ENCODE measurements around the gene SULT4A1. TPM values are rescaled to one million over a fixed set of nuclear protein-coding genes. Genes with fewer than 3 reads are reported as not detected.

The SULT4A1 gene
- total and polyA plus RNA-seq, 4 donors: 0.08 to 0.37 TPM; not detected in 2

DNA sequence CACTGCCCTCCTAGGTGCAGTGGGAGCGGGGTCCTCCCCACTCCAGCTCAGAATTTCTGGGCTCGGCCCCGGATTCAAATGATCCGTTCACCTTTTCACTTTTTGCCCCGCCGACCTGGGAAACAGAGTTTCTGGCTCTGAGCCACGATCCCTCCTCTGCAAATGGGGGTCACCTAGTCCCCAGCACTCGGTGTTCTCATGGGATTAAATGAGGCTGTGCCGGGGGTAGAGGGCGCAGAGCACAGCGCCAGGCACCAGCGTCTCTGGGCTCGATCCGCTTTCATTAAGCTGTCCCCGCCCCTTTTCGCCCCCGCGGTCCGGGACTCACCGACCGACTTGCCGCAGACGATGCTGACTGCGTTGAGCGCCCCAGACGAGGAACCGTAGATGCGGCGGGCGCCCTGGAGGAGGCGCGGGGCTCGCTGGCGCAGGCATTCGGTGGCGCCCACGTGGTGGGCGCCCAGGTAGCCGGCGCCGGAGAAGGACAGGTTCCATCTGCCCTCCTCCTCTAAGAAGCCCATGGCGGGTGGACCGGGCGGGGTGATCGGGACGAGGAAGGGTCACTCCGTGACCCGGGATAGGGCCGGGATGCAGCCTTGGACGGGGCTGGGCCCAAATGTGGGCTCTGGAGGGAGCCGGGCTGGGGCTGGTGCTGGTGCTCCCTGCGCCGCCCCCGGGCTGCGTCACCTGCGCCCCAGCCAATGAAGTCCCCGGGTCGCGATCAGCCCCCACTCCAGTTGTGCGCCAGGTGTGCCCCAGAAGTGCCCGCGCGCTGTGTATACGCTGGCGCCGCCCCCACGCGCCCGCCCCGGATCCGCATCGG, 29.3 kb upstream of the SULT4A1 start, which contains the start of gene PNPLA5:
Gene PNPLA5 (minus strand): TSS at position 654 of the 823 bp plus-strand sequence. CDS start 133 bp downstream, at position 521.
- H3K4me3 ChIP-seq (ENCODE audit: low read depth in 1 of 3, low read length in 3 of 3): peak within 1 kb of the TSS in 1 of 3 donors; percentile 28
- H3K4me1 ChIP-seq (ENCODE audit: control insufficient read depth in 4 of 4, insufficient read depth in 4 of 4, low read length in 3 of 4): peaks cover 0 to 10% (median 4%) of the 10 kb centered on the region in 4 donors
- 5% methylated on average over 72 of the region's 72 CpGs for WGBS
- no peaks in the 10 kb centered on the region for H3K36me3 ChIP-seq (ENCODE audit: control insufficient read depth in 4 of 4, insufficient read depth in 3 of 4, low read depth in 1 of 4, low read length in 3 of 4)
- no peak for DNase-seq (ENCODE audit: low spot score)
- TF ChIP-seq TAF1 (conservative IDR thresholded peaks at IDR 0.05) (no peak), NR2F2 (IDR thresholded peaks at IDR 0.05) (no peak), HNF4G (IDR thresholded peaks at IDR 0.05) (no peak), JUND (IDR thresholded peaks at IDR 0.05) (no peak), GABPA (IDR thresholded peaks at IDR 0.05 in 1 of 2, conservative IDR thresholded peaks at IDR 0.05 in 1 of 2) (no peak), SP1 (IDR thresholded peaks at IDR 0.05) (no peak), RAD21 (IDR thresholded peaks at IDR 0.05) (no peak), HNF4A (conservative IDR thresholded peaks at IDR 0.05) (no peak), RXRA (IDR thresholded peaks at IDR 0.05) (no peak), FOXA2 (IDR thresholded peaks at IDR 0.05) (no peak)
- TF ChIP-seq, protein P1, sequence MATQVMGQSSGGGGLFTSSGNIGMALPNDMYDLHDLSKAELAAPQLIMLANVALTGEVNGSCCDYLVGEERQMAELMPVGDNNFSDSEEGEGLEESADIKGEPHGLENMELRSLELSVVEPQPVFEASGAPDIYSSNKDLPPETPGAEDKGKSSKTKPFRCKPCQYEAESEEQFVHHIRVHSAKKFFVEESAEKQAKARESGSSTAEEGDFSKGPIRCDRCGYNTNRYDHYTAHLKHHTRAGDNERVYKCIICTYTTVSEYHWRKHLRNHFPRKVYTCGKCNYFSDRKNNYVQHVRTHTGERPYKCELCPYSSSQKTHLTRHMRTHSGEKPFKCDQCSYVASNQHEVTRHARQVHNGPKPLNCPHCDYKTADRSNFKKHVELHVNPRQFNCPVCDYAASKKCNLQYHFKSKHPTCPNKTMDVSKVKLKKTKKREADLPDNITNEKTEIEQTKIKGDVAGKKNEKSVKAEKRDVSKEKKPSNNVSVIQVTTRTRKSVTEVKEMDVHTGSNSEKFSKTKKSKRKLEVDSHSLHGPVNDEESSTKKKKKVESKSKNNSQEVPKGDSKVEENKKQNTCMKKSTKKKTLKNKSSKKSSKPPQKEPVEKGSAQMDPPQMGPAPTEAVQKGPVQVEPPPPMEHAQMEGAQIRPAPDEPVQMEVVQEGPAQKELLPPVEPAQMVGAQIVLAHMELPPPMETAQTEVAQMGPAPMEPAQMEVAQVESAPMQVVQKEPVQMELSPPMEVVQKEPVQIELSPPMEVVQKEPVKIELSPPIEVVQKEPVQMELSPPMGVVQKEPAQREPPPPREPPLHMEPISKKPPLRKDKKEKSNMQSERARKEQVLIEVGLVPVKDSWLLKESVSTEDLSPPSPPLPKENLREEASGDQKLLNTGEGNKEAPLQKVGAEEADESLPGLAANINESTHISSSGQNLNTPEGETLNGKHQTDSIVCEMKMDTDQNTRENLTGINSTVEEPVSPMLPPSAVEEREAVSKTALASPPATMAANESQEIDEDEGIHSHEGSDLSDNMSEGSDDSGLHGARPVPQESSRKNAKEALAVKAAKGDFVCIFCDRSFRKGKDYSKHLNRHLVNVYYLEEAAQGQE (IDR thresholded peaks at IDR 0.05): no peak
- TF ChIP-seq, protein P2, sequence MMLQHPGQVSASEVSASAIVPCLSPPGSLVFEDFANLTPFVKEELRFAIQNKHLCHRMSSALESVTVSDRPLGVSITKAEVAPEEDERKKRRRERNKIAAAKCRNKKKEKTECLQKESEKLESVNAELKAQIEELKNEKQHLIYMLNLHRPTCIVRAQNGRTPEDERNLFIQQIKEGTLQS (IDR thresholded peaks at IDR 0.05): no peak
- TF ChIP-seq, protein P3, sequence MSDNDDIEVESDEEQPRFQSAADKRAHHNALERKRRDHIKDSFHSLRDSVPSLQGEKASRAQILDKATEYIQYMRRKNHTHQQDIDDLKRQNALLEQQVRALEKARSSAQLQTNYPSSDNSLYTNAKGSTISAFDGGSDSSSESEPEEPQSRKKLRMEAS (IDR thresholded peaks at IDR 0.05): no peak
- H3K27me3 ChIP-seq (ENCODE audit: control insufficient read depth in 4 of 4, insufficient read depth in 4 of 4, low read length in 3 of 4): peaks cover 0 to 6% (median 1%) of the 10 kb centered on the region in 4 donors
- H3K9ac ChIP-seq (ENCODE audit: low read depth in 1 of 2, low read length in 2 of 2): no peak within 1 kb of the TSS
- H3K27ac ChIP-seq (ENCODE audit: low read depth in 1 of 2, low read length in 2 of 2): no peak within 1 kb of the TSS
- no peaks in the 10 kb centered on the region for H3K9me3 ChIP-seq (ENCODE audit: control insufficient read depth in 4 of 4, low read length in 3 of 4)

DNA sequence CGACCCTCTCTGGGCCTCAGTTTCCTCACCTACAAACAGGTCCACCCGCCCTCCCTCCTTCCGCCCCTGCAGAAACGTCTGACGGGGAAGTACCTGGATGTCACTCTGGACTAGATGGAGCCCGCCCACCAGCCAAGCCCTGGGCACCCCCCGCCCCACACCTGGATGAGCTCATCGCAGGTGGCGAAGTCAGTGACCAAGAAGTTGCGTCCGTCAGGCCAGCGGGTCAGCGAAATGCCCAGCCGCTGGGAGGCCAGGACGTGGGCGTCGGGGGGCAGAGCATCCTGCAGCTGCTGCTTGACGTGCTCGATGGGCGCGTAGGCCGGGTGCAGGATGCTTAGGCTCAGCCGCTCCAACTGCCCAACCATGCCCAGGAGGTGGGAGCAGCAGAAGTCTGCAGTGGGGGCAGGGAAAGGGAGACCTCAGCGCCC, 28.6 kb upstream of the SULT4A1 start:
- Histone ChIP-seq H3K36me3 (ENCODE audit: control insufficient read depth in 4 of 4, insufficient read depth in 3 of 4, low read depth in 1 of 4, low read length in 3 of 4) (no peaks in the 10 kb centered on the region), H3K4me1 (ENCODE audit: control insufficient read depth in 4 of 4, insufficient read depth in 4 of 4, low read length in 3 of 4) (peaks cover 0 to 10% (median 4%) of the 10 kb centered on the region in 4 donors), H3K4me3 (ENCODE audit: low read depth in 1 of 3, low read length in 3 of 3) (peak overlapping the region in 1 of 3 donors; percentile 28), H3K9me3 (ENCODE audit: control insufficient read depth in 4 of 4, low read length in 3 of 4) (no peaks in the 10 kb centered on the region), H3K27ac (ENCODE audit: low read depth in 1 of 2, low read length in 2 of 2) (no peak overlapping the region), H3K9ac (ENCODE audit: low read depth in 1 of 2, low read length in 2 of 2) (no peak overlapping the region), H3K27me3 (ENCODE audit: control insufficient read depth in 4 of 4, insufficient read depth in 4 of 4, low read length in 3 of 4) (peaks cover 0 to 6% (median 1%) of the 10 kb centered on the region in 4 donors)
- no peak for DNase-seq (ENCODE audit: low spot score)
- TF ChIP-seq FOXA2 (IDR thresholded peaks at IDR 0.05) (no peak), RAD21 (IDR thresholded peaks at IDR 0.05) (no peak), SP1 (IDR thresholded peaks at IDR 0.05) (no peak), TAF1 (conservative IDR thresholded peaks at IDR 0.05) (no peak), RXRA (IDR thresholded peaks at IDR 0.05) (no peak), JUND (IDR thresholded peaks at IDR 0.05) (no peak), FOXA1 (IDR thresholded peaks at IDR 0.05) (no peak), NR2F2 (IDR thresholded peaks at IDR 0.05) (no peak), EGR1 (IDR thresholded peaks at IDR 0.05; ENCODE audit: low read depth in 2 of 2) (no peak), GABPA (IDR thresholded peaks at IDR 0.05 in 1 of 2, conservative IDR thresholded peaks at IDR 0.05 in 1 of 2) (no peak), HNF4G (IDR thresholded peaks at IDR 0.05) (no peak), HNF4A (conservative IDR thresholded peaks at IDR 0.05) (no peak), ZBTB33 (IDR thresholded peaks at IDR 0.05) (no peak), YY1 (IDR thresholded peaks at IDR 0.05) (no peak)
- TF ChIP-seq, protein P4, sequence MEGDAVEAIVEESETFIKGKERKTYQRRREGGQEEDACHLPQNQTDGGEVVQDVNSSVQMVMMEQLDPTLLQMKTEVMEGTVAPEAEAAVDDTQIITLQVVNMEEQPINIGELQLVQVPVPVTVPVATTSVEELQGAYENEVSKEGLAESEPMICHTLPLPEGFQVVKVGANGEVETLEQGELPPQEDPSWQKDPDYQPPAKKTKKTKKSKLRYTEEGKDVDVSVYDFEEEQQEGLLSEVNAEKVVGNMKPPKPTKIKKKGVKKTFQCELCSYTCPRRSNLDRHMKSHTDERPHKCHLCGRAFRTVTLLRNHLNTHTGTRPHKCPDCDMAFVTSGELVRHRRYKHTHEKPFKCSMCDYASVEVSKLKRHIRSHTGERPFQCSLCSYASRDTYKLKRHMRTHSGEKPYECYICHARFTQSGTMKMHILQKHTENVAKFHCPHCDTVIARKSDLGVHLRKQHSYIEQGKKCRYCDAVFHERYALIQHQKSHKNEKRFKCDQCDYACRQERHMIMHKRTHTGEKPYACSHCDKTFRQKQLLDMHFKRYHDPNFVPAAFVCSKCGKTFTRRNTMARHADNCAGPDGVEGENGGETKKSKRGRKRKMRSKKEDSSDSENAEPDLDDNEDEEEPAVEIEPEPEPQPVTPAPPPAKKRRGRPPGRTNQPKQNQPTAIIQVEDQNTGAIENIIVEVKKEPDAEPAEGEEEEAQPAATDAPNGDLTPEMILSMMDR (IDR thresholded peaks at IDR 0.05; ENCODE audit: low read depth, low read length, missing input control): no peak
- TF ChIP-seq, protein P3 (IDR thresholded peaks at IDR 0.05): no peak
- TF ChIP-seq, protein P1 (IDR thresholded peaks at IDR 0.05): no peak
- WGBS: 20% methylated on average over 24 of the region's 24 CpGs

Data from liver (tissue), 9 donors.